SU-DHL-6 (cell line): ENCODE measurements around the gene SLC39A10.

Source experiments
- H2AFZ ChIP-seq: fragments of 200-600 bp; sonication (generic); 2 replicates; pipeline ENCODE4 v1.6.1; 2014; ENCODE audit warnings: low read depth, mild to moderate bottlenecking, moderate library complexity, mixed read lengths, antibody characterized with exemption, low read length; ENCODE audit not compliant: severe bottlenecking
- H3F3A ChIP-seq: fragments of 200-600 bp; shearing (Covaris generic); 2 replicates; pipeline ENCODE4 v1.6.0; 2016; ENCODE audit warnings: antibody characterized with exemption, mild to moderate bottlenecking; ENCODE audit not compliant: insufficient read depth
- H3K27ac ChIP-seq: fragments of 200-600 bp; sonication (generic); 2 replicates; pipeline ENCODE4 v1.5.1; 2016; ENCODE audit warnings: low read depth, mild to moderate bottlenecking, low read length, moderate library complexity, mixed read lengths
- H3K27me3 ChIP-seq: fragments of 200-600 bp; sonication (generic), shearing (Covaris generic); 2 replicates; pipeline ENCODE4 v1.6.0; 2014; ENCODE audit warnings: mild to moderate bottlenecking, low read length
- H3K36me3 ChIP-seq: fragments of 200-600 bp; sonication (generic); 2 replicates; pipeline ENCODE4 v1.6.1; 2014; ENCODE audit warnings: mild to moderate bottlenecking, low read length, mixed read lengths
- H3K4me2 ChIP-seq: fragments of 300-600, 200-600 bp; shearing (Covaris generic), sonication (generic); 2 replicates; pipeline ENCODE4 v1.6.0; 2014; ENCODE audit warnings: low read length, low read depth, mild to moderate bottlenecking; ENCODE audit not compliant: poor library complexity, severe bottlenecking
- H3K4me3 ChIP-seq: fragments of 200-600 bp; sonication (generic); 2 replicates; pipeline ENCODE4 v1.5.1; 2014; ENCODE audit warnings: antibody characterized with exemption, low read length, mild to moderate bottlenecking, mixed read lengths; ENCODE audit not compliant: insufficient read depth, poor library complexity, severe bottlenecking
- H3K79me2 ChIP-seq: fragments of 200-600 bp; sonication (generic); 2 replicates; pipeline ENCODE4 v1.6.1; 2014; ENCODE audit warnings: mild to moderate bottlenecking, low read length, moderate library complexity; ENCODE audit not compliant: insufficient read depth
- H3K9ac ChIP-seq: fragments of 200-600 bp; sonication (generic); 2 replicates; pipeline ENCODE4 v1.7.0; 2014; ENCODE audit warnings: mild to moderate bottlenecking, low read length
- H3K9me2 ChIP-seq: fragments of 200-600 bp; sonication (generic); replicated peaks from 2 replicates; pipeline ENCODE4 v1.6.1; 2014; ENCODE audit warnings: low read length; ENCODE audit not compliant: insufficient read depth
- H3K9me3 ChIP-seq: fragments of 200-600 bp; sonication (generic); 2 replicates; pipeline ENCODE4 v1.6.1; 2014; ENCODE audit warnings: low read length, mixed read lengths; ENCODE audit not compliant: insufficient read depth
- H4K20me1 ChIP-seq: fragments of 200-600 bp; sonication (generic); 2 replicates; pipeline ENCODE4 v1.6.1; 2014; ENCODE audit warnings: low read depth, mild to moderate bottlenecking, antibody characterized with exemption, low read length, moderate library complexity, mixed read lengths
- CTCF ChIP-seq: fragments of 200-600 bp; sonication (generic); IDR thresholded peaks from one replicate; pipeline ENCODE4 v1.5.1; 2017; ENCODE audit warnings: antibody characterized with exemption, mild to moderate bottlenecking, low read length, moderate library complexity; ENCODE audit not compliant: insufficient read depth, poor library complexity, severe bottlenecking
- EZH2phosphoT487 ChIP-seq: fragments of 200-600 bp; sonication (generic), shearing (Covaris generic); conservative IDR thresholded peaks from 2 replicates; pipeline ENCODE4 v1.6.1; 2018; ENCODE audit warnings: mild to moderate bottlenecking, antibody characterized with exemption, low read length, moderate library complexity, mixed read lengths

SLC39A10 gene

GRCh38 chr2:195694553-195694952, 37.5 kb downstream of the SLC39A10 start:
- H3K9me2 ChIP-seq: no peaks in the 10 kb centered on the region
- H3K4me3 ChIP-seq: no peak overlapping the region
- TF ChIP-seq EZH2phosphoT487 (no peak), CTCF (no peak)
- H3F3A ChIP-seq: no peaks in the 10 kb centered on the region
- H3K36me3 ChIP-seq: no peaks in the 10 kb centered on the region
- H2AFZ ChIP-seq: no peak overlapping the region
- H4K20me1 ChIP-seq: no peaks in the 10 kb centered on the region
- H3K4me2 ChIP-seq: no peak overlapping the region
- no peaks in the 10 kb centered on the region for H3K27me3 ChIP-seq
- no peak overlapping the region for H3K27ac ChIP-seq
- no peaks in the 10 kb centered on the region; the same call in 1 of the 2 replicates for H3K79me2 ChIP-seq
- H3K9me3 ChIP-seq: no peaks in the 10 kb centered on the region
- no peak overlapping the region for H3K9ac ChIP-seq

GRCh38 chr2:195695002-195695631, 38.1 kb downstream of the SLC39A10 start:
- Histone ChIP-seq H3K9me3 (no peaks in the 10 kb centered on the region), H2AFZ (no peak overlapping the region), H3K9ac (no peak overlapping the region), H3K4me2 (no peak overlapping the region), H3K27me3 (no peaks in the 10 kb centered on the region), H3K36me3 (no peaks in the 10 kb centered on the region), H3K9me2 (no peaks in the 10 kb centered on the region), H3K4me3 (no peak overlapping the region), H3K79me2 (no peaks in the 10 kb centered on the region; the same call in 1 of the 2 replicates), H3F3A (no peaks in the 10 kb centered on the region), H3K27ac (no peak overlapping the region), H4K20me1 (no peaks in the 10 kb centered on the region)
- no peak for TF ChIP-seq CTCF
- no peak for TF ChIP-seq EZH2phosphoT487

- Histone ChIP-seq H4K20me1 (no peaks in the 10 kb centered on the region), H3F3A (no peaks in the 10 kb centered on the region), H3K9ac (no peak overlapping the region), H3K4me3 (no peak overlapping the region), H3K9me2 (no peaks in the 10 kb centered on the region), H3K27me3 (no peaks in the 10 kb centered on the region), H2AFZ (no peak overlapping the region), H3K9me3 (no peaks in the 10 kb centered on the region), H3K27ac (no peak overlapping the region), H3K36me3 (no peaks in the 10 kb centered on the region), H3K4me2 (no peak overlapping the region), H3K79me2 (no peaks in the 10 kb centered on the region; the same call in 1 of the 2 replicates)
- TF ChIP-seq EZH2phosphoT487 (no peak), CTCF (no peak)
Measured at GRCh38 chr2:195696012-195696411, 39.0 kb downstream of the SLC39A10 start.
